Astrocyte (in vitro differentiated cells and primary cell): ENCODE data around the gene EXPH5. TPM values are rescaled to one million over a fixed set of nuclear protein-coding genes. Genes with fewer than 3 reads are reported as not detected.
A peak's percentile ranks its signal among the peaks of the same experiment; 100 is the strongest.

Experiments
- DNase-seq: peaks from one replicate; pipeline ENCODE4 v3.0.0-alpha.2; 2010; ENCODE audit warnings: low read depth
- FAIRE-seq: peaks from 2 replicates; lab custom pipeline; 2011; peaks lifted over from hg19 to GRCh38; lab: Jason Lieb, UNC
- H2AFZ ChIP-seq: 2 replicates; pipeline ENCODE4 v1.6.0; 2012; ENCODE audit warnings: low read depth, low read length, inconsistent platforms
- H3K27ac ChIP-seq: 2 replicates; pipeline ENCODE4 v1.5.1; 2011; ENCODE audit warnings: low read depth, low read length, inconsistent platforms
- H3K27me3 ChIP-seq: 2 replicates; pipeline ENCODE4 v1.6.0; 2011; ENCODE audit warnings: low read length, inconsistent platforms; ENCODE audit not compliant: insufficient read depth
- H3K36me3 ChIP-seq: 2 replicates; pipeline ENCODE4 v1.5.1; 2011; ENCODE audit warnings: low read length, inconsistent platforms; ENCODE audit not compliant: insufficient read depth
- H3K4me1 ChIP-seq: 2 replicates; pipeline ENCODE4 v1.5.1; 2011; ENCODE audit warnings: low read length, inconsistent platforms; ENCODE audit not compliant: insufficient read depth
- H3K4me2 ChIP-seq: 2 replicates; pipeline ENCODE4 v1.6.0; 2012; ENCODE audit warnings: low read length, inconsistent platforms
- H3K4me3 ChIP-seq: 2 replicates; pipeline ENCODE4 v1.5.1; 2011; ENCODE audit warnings: low read depth, mild to moderate bottlenecking, low read length, inconsistent platforms; ENCODE audit not compliant: insufficient read depth
- H3K79me2 ChIP-seq: 2 replicates; pipeline ENCODE4 v1.6.0; 2012; ENCODE audit warnings: mild to moderate bottlenecking, low read length, inconsistent platforms; ENCODE audit not compliant: insufficient read depth
- H3K9ac ChIP-seq: 2 replicates; pipeline ENCODE4 v1.6.0; 2012; ENCODE audit warnings: mild to moderate bottlenecking, low read length, inconsistent platforms
- H3K9me3 ChIP-seq: 2 replicates; pipeline ENCODE4 v1.5.1; 2012; ENCODE audit warnings: low read depth, mild to moderate bottlenecking, low read length, inconsistent platforms; ENCODE audit not compliant: insufficient read depth
- H4K20me1 ChIP-seq: 2 replicates; pipeline ENCODE4 v1.6.0; 2012; ENCODE audit warnings: low read length, inconsistent platforms; ENCODE audit not compliant: insufficient read depth
- H3K27ac Mint-ChIP-seq: one replicate; pipeline ENCODE4 v1.8.0; 2021; ENCODE audit warnings: mild to moderate bottlenecking, mixed read lengths; ENCODE audit not compliant: unreplicated experiment
- H3K27me3 Mint-ChIP-seq: one replicate; pipeline ENCODE4 v1.8.0; 2021; ENCODE audit warnings: low read depth, mixed read lengths; ENCODE audit not compliant: unreplicated experiment
- H3K36me3 Mint-ChIP-seq: one replicate; pipeline ENCODE4 v1.8.0; 2021; ENCODE audit warnings: low read depth, mixed read lengths; ENCODE audit not compliant: unreplicated experiment
- H3K4me1 Mint-ChIP-seq: one replicate; pipeline ENCODE4 v1.8.0; 2021; ENCODE audit warnings: low read depth, mixed read lengths; ENCODE audit not compliant: unreplicated experiment
- H3K4me3 Mint-ChIP-seq: one replicate; pipeline ENCODE4 v1.8.0; 2021; ENCODE audit warnings: mild to moderate bottlenecking, moderate library complexity, mixed read lengths; ENCODE audit not compliant: unreplicated experiment
- H3K9me3 Mint-ChIP-seq: one replicate; pipeline ENCODE4 v1.8.0; 2021; ENCODE audit warnings: mild to moderate bottlenecking, mixed read lengths; ENCODE audit not compliant: unreplicated experiment
- CTCF ChIP-seq: IDR thresholded peaks from 2 replicates; pipeline ENCODE4 v1.5.1; 2011; ENCODE audit warnings: low read depth, mild to moderate bottlenecking, inconsistent platforms, low read length, moderate library complexity; ENCODE audit not compliant: insufficient read depth
- EZH2 ChIP-seq: IDR thresholded peaks from 2 replicates; pipeline ENCODE4 v1.6.1; 2012; ENCODE audit warnings: mild to moderate bottlenecking, low read length, inconsistent platforms; ENCODE audit not compliant: insufficient read depth
- total RNA-seq: library from RNA; stranded (reverse); gene quantifications from 2 replicates; pipeline ENCODE4 v1.2.1, GENCODE V29; 2021

Gene EXPH5
- total RNA-seq, 1 donor from 2014 or later: 7.9 TPM

DNA sequence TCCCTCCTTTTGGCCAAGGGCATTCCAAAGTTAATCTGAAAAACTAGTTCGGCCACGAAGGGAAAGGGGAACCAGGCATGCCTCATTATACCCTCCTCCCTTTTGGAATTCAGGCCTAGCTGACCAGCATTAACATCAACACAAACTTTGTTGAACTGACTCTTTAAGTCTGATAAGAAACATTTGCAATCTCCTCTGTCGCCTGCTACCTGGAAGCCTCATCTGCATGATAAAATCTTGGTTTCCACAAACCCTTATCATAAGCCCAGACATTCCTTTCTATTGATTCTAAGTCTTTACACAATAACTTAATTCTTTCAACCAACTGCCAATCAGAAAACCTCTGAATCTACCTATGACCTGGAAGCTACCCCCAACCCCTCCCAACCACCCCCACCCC, 106.7 kb downstream of the EXPH5 start:
- H3K36me3 ChIP-seq: peaks cover 19% of the 10 kb centered on the region
- no peaks in the 10 kb centered on the region for H3K27me3 ChIP-seq
- Mint-ChIP-seq H3K27ac (no peak overlapping the region), H3K9me3 (no peaks in the 10 kb centered on the region), H3K4me3 (no peak overlapping the region), H3K27me3 (no peaks in the 10 kb centered on the region), H3K4me1 (no peaks in the 10 kb centered on the region), H3K36me3 (peaks cover 21% of the 10 kb centered on the region)
- H3K4me1 ChIP-seq: peaks cover 3% of the 10 kb centered on the region
- TF ChIP-seq EZH2: no peak
- no peak overlapping the region for H2AFZ ChIP-seq
- H3K27ac ChIP-seq: no peak overlapping the region
- FAIRE-seq (no peak), DNase-seq (no peak)
- H3K9me3 ChIP-seq: no peaks in the 10 kb centered on the region
- no peak overlapping the region for H3K9ac ChIP-seq
- H3K4me2 ChIP-seq: no peak overlapping the region
- no peak overlapping the region for H3K4me3 ChIP-seq
- H4K20me1 ChIP-seq: no peaks in the 10 kb centered on the region
- H3K79me2 ChIP-seq: peaks cover 10% of the 10 kb centered on the region

- Mint-ChIP-seq H3K27ac (no peak overlapping the region), H3K4me3 (no peak overlapping the region), H3K36me3 (peaks cover 23% of the 10 kb centered on the region), H3K27me3 (no peaks in the 10 kb centered on the region), H3K9me3 (no peaks in the 10 kb centered on the region), H3K4me1 (no peaks in the 10 kb centered on the region)
- no peak for TF ChIP-seq CTCF
- TF ChIP-seq EZH2: no peak
- peaks cover 22% of the 10 kb centered on the region for H3K36me3 ChIP-seq
- H3K4me1 ChIP-seq: peaks cover 3% of the 10 kb centered on the region
- H3K27ac ChIP-seq: no peak overlapping the region
- no peaks in the 10 kb centered on the region for H3K9me3 ChIP-seq
- DNase-seq (no peak), FAIRE-seq (no peak)
- no peaks in the 10 kb centered on the region for H4K20me1 ChIP-seq
- no peak overlapping the region for H3K9ac ChIP-seq
- no peak overlapping the region for H2AFZ ChIP-seq
- no peaks in the 10 kb centered on the region for H3K27me3 ChIP-seq
- H3K79me2 ChIP-seq: peaks cover 7% of the 10 kb centered on the region
- H3K4me3 ChIP-seq: no peak overlapping the region
- H3K4me2 ChIP-seq: no peak overlapping the region
Measured at GRCh38 chr11:108486331-108486730, 107.2 kb downstream of the EXPH5 start.

DNA sequence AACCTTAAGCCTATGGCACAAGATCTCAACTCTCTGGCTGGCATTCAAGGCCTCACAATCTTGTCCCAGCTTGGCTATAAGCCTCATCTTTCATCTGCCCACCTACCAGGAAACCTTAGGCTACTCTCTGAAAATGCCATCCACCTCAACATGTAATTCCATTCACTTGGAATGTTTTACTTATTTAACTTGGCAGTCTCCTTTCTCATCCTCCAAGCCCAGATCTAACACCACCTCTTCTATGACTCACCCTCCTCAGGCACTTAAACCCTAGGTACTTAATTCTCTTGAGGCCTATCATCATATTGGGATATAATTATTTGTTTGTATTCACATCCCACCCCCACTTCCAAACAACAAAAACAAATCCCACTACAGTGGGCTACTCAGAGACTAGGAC, 110.4 kb downstream of the EXPH5 start:
- H3K9ac ChIP-seq: no peak overlapping the region
- H3K4me3 ChIP-seq: no peak overlapping the region
- H3K36me3 ChIP-seq: peaks cover 19% of the 10 kb centered on the region
- no peaks in the 10 kb centered on the region for H3K79me2 ChIP-seq
- DNase-seq (peak; percentile 70), FAIRE-seq (no peak)
- peaks cover 3% of the 10 kb centered on the region for H3K4me1 ChIP-seq
- no peaks in the 10 kb centered on the region for H3K9me3 Mint-ChIP-seq
- H3K9me3 ChIP-seq: no peaks in the 10 kb centered on the region
- TF ChIP-seq EZH2: no peak
- TF ChIP-seq CTCF: no peak
- H4K20me1 ChIP-seq: no peaks in the 10 kb centered on the region
- H3K27ac ChIP-seq: no peak overlapping the region
- H2AFZ ChIP-seq: no peak overlapping the region
- no peak overlapping the region for H3K4me3 Mint-ChIP-seq
- no peaks in the 10 kb centered on the region for H3K27me3 ChIP-seq
- no peaks in the 10 kb centered on the region for H3K4me1 Mint-ChIP-seq
- no peaks in the 10 kb centered on the region for H3K27me3 Mint-ChIP-seq
- no peak overlapping the region for H3K4me2 ChIP-seq
- H3K27ac Mint-ChIP-seq: no peak overlapping the region
- peaks cover 21% of the 10 kb centered on the region for H3K36me3 Mint-ChIP-seq
